ENCODE data around the gene MTCH1. TPM values are rescaled to one million over a fixed set of nuclear protein-coding genes. Genes with fewer than 3 reads are reported as not detected.

Gene MTCH1
- total and polyA plus RNA-seq, 2 experiments from 2014 or later, result 108 to 271 TPM

DNA sequence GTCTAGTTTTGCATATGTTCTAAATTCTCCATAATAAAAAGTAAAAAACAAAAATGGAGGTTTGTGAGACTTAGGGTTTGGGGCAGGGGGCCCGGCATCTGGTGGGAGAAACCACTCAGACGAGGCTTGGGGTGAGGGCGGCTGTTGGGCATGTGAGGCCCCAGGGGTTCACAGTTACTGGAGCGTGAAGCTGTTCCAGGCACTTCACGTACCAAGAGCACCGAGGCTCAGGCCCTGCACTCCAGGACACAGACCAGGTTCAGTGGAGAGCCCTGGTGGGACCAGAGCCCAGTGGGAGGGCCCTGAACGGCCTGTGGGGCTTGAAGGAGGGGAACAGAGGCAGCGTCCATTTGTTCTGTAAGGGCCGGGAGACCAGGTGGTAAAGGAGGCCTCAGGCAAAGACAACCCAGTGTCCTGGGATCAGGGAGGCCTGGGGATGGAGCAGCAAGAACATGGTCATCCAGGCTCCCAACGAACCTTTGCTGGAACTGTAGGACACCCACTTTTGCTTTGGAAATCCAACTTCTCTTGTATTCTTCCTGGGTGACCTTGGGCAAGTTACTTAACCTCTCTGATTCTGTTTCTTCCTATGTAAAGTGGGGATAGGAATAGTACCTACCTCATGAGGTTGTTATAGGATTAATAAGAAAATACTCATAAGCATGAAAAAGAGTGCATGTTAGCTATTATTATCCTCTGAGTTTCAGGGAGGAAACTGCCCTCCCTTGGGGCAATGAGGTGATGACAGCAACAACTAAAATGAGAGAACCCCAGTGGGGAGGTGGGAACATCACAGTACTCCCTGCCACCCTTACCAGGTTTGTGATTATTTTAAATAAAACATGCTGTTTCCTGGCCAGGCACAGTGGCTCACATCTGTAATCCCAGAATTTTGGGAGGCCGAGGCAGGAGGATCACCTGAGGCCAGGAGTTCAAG is 18.3 kb upstream of the MTCH1 start:
- no peak overlapping the region for H2AFZ ChIP-seq
- TF ChIP-seq, protein P1, sequence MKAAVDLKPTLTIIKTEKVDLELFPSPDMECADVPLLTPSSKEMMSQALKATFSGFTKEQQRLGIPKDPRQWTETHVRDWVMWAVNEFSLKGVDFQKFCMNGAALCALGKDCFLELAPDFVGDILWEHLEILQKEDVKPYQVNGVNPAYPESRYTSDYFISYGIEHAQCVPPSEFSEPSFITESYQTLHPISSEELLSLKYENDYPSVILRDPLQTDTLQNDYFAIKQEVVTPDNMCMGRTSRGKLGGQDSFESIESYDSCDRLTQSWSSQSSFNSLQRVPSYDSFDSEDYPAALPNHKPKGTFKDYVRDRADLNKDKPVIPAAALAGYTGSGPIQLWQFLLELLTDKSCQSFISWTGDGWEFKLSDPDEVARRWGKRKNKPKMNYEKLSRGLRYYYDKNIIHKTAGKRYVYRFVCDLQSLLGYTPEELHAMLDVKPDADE (IDR thresholded peaks at IDR 0.05), result no peak
- TF ChIP-seq STAT1 (IDR thresholded peaks at IDR 0.05; ENCODE audit: unreplicated experiment) (no peak), EZH2phosphoT487 (IDR thresholded peaks at IDR 0.05; ENCODE audit: unreplicated experiment) (no peak), JUNB (IDR thresholded peaks at IDR 0.05; ENCODE audit: unreplicated experiment) (no peak), ZNF114 (CRISPR knock-in tag; IDR thresholded peaks at IDR 0.05) (no peak), EZH2 (IDR thresholded peaks at IDR 0.05; ENCODE audit: low read depth, unreplicated experiment) (no peak), POLR2AphosphoS5 (IDR thresholded peaks at IDR 0.05; ENCODE audit: low read depth) (no peak), CREB1 (CRISPR knock-in tag; IDR thresholded peaks at IDR 0.05; ENCODE audit: low read depth) (no peak)
- TF ChIP-seq, protein P2, sequence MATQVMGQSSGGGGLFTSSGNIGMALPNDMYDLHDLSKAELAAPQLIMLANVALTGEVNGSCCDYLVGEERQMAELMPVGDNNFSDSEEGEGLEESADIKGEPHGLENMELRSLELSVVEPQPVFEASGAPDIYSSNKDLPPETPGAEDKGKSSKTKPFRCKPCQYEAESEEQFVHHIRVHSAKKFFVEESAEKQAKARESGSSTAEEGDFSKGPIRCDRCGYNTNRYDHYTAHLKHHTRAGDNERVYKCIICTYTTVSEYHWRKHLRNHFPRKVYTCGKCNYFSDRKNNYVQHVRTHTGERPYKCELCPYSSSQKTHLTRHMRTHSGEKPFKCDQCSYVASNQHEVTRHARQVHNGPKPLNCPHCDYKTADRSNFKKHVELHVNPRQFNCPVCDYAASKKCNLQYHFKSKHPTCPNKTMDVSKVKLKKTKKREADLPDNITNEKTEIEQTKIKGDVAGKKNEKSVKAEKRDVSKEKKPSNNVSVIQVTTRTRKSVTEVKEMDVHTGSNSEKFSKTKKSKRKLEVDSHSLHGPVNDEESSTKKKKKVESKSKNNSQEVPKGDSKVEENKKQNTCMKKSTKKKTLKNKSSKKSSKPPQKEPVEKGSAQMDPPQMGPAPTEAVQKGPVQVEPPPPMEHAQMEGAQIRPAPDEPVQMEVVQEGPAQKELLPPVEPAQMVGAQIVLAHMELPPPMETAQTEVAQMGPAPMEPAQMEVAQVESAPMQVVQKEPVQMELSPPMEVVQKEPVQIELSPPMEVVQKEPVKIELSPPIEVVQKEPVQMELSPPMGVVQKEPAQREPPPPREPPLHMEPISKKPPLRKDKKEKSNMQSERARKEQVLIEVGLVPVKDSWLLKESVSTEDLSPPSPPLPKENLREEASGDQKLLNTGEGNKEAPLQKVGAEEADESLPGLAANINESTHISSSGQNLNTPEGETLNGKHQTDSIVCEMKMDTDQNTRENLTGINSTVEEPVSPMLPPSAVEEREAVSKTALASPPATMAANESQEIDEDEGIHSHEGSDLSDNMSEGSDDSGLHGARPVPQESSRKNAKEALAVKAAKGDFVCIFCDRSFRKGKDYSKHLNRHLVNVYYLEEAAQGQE (IDR thresholded peaks at IDR 0.05; ENCODE audit: unreplicated experiment), result no peak
- TF ChIP-seq, protein P3, sequence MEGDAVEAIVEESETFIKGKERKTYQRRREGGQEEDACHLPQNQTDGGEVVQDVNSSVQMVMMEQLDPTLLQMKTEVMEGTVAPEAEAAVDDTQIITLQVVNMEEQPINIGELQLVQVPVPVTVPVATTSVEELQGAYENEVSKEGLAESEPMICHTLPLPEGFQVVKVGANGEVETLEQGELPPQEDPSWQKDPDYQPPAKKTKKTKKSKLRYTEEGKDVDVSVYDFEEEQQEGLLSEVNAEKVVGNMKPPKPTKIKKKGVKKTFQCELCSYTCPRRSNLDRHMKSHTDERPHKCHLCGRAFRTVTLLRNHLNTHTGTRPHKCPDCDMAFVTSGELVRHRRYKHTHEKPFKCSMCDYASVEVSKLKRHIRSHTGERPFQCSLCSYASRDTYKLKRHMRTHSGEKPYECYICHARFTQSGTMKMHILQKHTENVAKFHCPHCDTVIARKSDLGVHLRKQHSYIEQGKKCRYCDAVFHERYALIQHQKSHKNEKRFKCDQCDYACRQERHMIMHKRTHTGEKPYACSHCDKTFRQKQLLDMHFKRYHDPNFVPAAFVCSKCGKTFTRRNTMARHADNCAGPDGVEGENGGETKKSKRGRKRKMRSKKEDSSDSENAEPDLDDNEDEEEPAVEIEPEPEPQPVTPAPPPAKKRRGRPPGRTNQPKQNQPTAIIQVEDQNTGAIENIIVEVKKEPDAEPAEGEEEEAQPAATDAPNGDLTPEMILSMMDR (conservative IDR thresholded peaks at IDR 0.05; ENCODE audit: low read depth in 2 of 2), result no peak
- no peak for DNase-seq (ENCODE audit: low spot score)
- no peak overlapping the region for H3K27ac Mint-ChIP-seq
- ATAC-seq, result no peak
- H3K9me3 Mint-ChIP-seq, result no peaks in the 10 kb centered on the region
- no peak overlapping the region for H3K4me3 ChIP-seq
- no peaks in the 10 kb centered on the region for H3F3A ChIP-seq (replicated peaks; ENCODE audit: low read depth)
- no peaks in the 10 kb centered on the region; the same call in 2 of the 3 replicates for H3K36me3 Mint-ChIP-seq (ENCODE audit: low read depth)
- no peaks in the 10 kb centered on the region for H3K79me2 ChIP-seq (replicated peaks; ENCODE audit: insufficient read depth)
- H3K27me3 Mint-ChIP-seq (ENCODE audit: insufficient read depth, low read depth, poor library complexity), result peaks cover 9% of the 10 kb centered on the region
- peaks cover 3% of the 10 kb centered on the region; the same call in 2 of the 3 replicates for H3K4me1 Mint-ChIP-seq
- no peaks in the 10 kb centered on the region for H3K27me3 ChIP-seq (ENCODE audit: insufficient read depth)
- no peaks in the 10 kb centered on the region for H4K20me1 ChIP-seq (replicated peaks; ENCODE audit: insufficient read depth)
- no peaks in the 10 kb centered on the region for H3K9me2 ChIP-seq (ENCODE audit: insufficient read depth)
- no peak overlapping the region for H3K4me2 ChIP-seq
- H3K4me1 ChIP-seq (ENCODE audit: insufficient read depth), result no peaks in the 10 kb centered on the region
- no peaks in the 10 kb centered on the region for H3K36me3 ChIP-seq (ENCODE audit: insufficient read depth)
- no peak overlapping the region for H3K27ac ChIP-seq (ENCODE audit: low read depth)
- H3K4me3 Mint-ChIP-seq, result no peak overlapping the region
